ENCODE measurements around the gene CBLB.

CBLB gene

DNA sequence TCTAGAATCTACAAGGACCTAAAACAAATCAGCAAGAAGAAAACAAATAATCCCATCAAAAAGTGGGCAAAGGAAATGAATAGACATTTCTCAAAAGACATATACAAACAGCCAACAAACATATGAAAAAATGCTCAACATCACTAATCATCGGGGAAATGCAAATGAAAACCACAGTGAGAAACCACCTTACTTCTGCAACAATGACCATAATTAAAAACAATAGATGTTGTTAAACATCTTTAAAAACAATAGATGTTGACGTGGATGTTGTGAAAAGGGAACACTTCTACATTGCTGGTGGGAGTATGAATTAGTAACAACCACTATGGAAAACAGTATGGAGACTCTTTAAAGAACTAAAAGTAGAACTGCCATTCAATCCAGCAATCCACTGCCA lies 96.2 kb downstream of the CBLB start:
- no peak overlapping the region for H3K4me3 ChIP-seq (ENCODE audit: low read depth, low read length)
- CTCF ChIA-PET: no interaction called here
- POLR2A ChIA-PET: no interaction called here
- DNase-seq (ENCODE audit: low read depth, low spot score): no peak
- TF ChIP-seq, protein P1, sequence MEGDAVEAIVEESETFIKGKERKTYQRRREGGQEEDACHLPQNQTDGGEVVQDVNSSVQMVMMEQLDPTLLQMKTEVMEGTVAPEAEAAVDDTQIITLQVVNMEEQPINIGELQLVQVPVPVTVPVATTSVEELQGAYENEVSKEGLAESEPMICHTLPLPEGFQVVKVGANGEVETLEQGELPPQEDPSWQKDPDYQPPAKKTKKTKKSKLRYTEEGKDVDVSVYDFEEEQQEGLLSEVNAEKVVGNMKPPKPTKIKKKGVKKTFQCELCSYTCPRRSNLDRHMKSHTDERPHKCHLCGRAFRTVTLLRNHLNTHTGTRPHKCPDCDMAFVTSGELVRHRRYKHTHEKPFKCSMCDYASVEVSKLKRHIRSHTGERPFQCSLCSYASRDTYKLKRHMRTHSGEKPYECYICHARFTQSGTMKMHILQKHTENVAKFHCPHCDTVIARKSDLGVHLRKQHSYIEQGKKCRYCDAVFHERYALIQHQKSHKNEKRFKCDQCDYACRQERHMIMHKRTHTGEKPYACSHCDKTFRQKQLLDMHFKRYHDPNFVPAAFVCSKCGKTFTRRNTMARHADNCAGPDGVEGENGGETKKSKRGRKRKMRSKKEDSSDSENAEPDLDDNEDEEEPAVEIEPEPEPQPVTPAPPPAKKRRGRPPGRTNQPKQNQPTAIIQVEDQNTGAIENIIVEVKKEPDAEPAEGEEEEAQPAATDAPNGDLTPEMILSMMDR (IDR thresholded peaks at IDR 0.05; ENCODE audit: insufficient read depth, low read length, missing control alignments): no peak

GRCh38 chr3:105771392-105771791 lies 97.4 kb downstream of the CBLB start:
- TF ChIP-seq, protein P1 (IDR thresholded peaks at IDR 0.05; ENCODE audit: insufficient read depth, low read length, missing control alignments): no peak
- no peak for DNase-seq (ENCODE audit: low read depth, low spot score)
- CTCF ChIA-PET: no interaction called here
- no peak overlapping the region for H3K4me3 ChIP-seq (ENCODE audit: low read depth, low read length)
- POLR2A ChIA-PET: no interaction called here

- TF ChIP-seq, protein P1 (IDR thresholded peaks at IDR 0.05; ENCODE audit: insufficient read depth, low read length, missing control alignments): no peak
- ChIA-PET POLR2A (no interaction called here), CTCF (no interaction called here)
- DNase-seq (ENCODE audit: low read depth, low spot score): no peak
- H3K4me3 ChIP-seq (ENCODE audit: low read depth, low read length): no peak overlapping the region
Observed at GRCh38 chr3:105770410-105770809, 98.4 kb downstream of the CBLB start.

GRCh38 chr3:105767776-105768175 lies 101.0 kb downstream of the CBLB start:
- H3K4me3 ChIP-seq (ENCODE audit: low read depth, low read length): no peak overlapping the region
- POLR2A ChIA-PET: no interaction called here
- CTCF ChIA-PET: interaction anchor here (0.9 kb wide), 2 partner anchors 9 to 12 kb away, joined by 3 read pairs; no protein-coding TSS in a partner anchor
- TF ChIP-seq, protein P1 (IDR thresholded peaks at IDR 0.05; ENCODE audit: insufficient read depth, low read length, missing control alignments): no peak
- no peak for DNase-seq (ENCODE audit: low read depth, low spot score)

DNA sequence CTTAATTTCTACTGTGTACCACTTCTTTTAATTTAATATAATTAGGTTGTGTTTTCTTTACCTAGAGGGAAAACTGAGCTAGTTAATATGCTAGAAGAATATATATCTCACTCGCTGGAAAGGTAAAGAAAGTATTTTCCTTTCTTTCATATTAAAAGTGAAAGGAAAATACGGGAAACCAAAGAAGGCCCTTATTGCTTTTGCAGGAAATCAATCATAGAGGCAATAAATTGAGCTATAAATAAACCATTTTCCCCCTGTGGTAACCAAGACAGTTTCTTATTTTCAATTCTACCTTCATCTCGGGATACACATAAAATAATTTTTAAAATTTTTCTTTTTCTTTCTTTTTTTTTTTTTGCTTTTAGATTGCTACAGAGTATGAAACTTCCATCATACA lies 101.6 kb downstream of the CBLB start:
- CTCF ChIA-PET: interaction anchor here (0.9 kb wide), 1 partner anchor 11 kb away, joined by 3 read pairs; no protein-coding TSS in a partner anchor

GRCh38 chr3:105765308-105765639 lies 103.5 kb downstream of the CBLB start:
- TF ChIP-seq, protein P1 (IDR thresholded peaks at IDR 0.05; ENCODE audit: insufficient read depth, low read length, missing control alignments): no peak
- CTCF ChIA-PET: no interaction called here
- no peak overlapping the region for H3K4me3 ChIP-seq (ENCODE audit: low read depth, low read length)
- DNase-seq (ENCODE audit: low read depth, low spot score): no peak
- POLR2A ChIA-PET: no interaction called here

More for the DNA sequence above, 101.6 kb downstream of the CBLB start:
- no peak overlapping the region for H3K4me3 ChIP-seq (ENCODE audit: low read depth, low read length)
- POLR2A ChIA-PET: no interaction called here
- TF ChIP-seq, protein P1 (IDR thresholded peaks at IDR 0.05; ENCODE audit: insufficient read depth, low read length, missing control alignments): no peak
- DNase-seq (ENCODE audit: low read depth, low spot score): no peak

All from AG04449 (cell line).